CD14-positive monocyte (primary cell): ENCODE measurements around the gene ZIC2. TPM values are rescaled to one million over a fixed set of nuclear protein-coding genes. Genes with fewer than 3 reads are reported as not detected.

Source experiments
- DNase-seq, 3 donors: peaks; one replicate each; pipeline ENCODE4 v3.0.0-alpha.2; 2011 to 2022
- H2AFZ ChIP-seq: 2 replicates; pipeline ENCODE4 v1.6.0; 2012; ENCODE audit warnings: mild to moderate bottlenecking, low read depth, low read length, inconsistent platforms; ENCODE audit not compliant: insufficient read depth, poor library complexity, severe bottlenecking
- H3K27ac ChIP-seq, 2 donors: 1 replicate in 1 of 2; 2 replicates in 1 of 2; pipeline ENCODE4 v1.5.1; 2012 to 2013; ENCODE audit warnings: low read length in 2 of 2, control low read depth in 1 of 2, inconsistent platforms in 1 of 2, low read depth in 1 of 2, mild to moderate bottlenecking in 1 of 2
- H3K27me3 ChIP-seq, 2 donors: one replicate each; pipeline versions ENCODE4 v1.6.0 to v1.6.1; 2011 to 2013; ENCODE audit warnings: low read length in 2 of 2; ENCODE audit not compliant: control insufficient read depth in 2 of 2, insufficient read depth in 2 of 2
- H3K36me3 ChIP-seq, 2 donors: replicated peaks in 1 of 2; 1 replicate in 1 of 2; 2 replicates in 1 of 2; pipeline versions ENCODE4 v1.5.1 to v1.6.1; 2012 to 2013; ENCODE audit warnings: low read length in 2 of 2, control low read depth in 1 of 2, inconsistent platforms in 1 of 2, mild to moderate bottlenecking in 1 of 2; ENCODE audit not compliant: insufficient read depth in 2 of 2, control insufficient read depth in 1 of 2
- H3K4me1 ChIP-seq, 2 donors: 1 replicate in 1 of 2; 2 replicates in 1 of 2; pipeline versions ENCODE4 v1.5.1 to v1.6.1; 2012 to 2013; ENCODE audit warnings: low read length in 2 of 2, control low read depth in 1 of 2, inconsistent platforms in 1 of 2, mild to moderate bottlenecking in 1 of 2, moderate library complexity in 1 of 2; ENCODE audit not compliant: insufficient read depth in 2 of 2, control insufficient read depth in 1 of 2
- H3K4me2 ChIP-seq: replicated peaks from 2 replicates; pipeline ENCODE3; 2012; ENCODE audit warnings: low read length, moderate library complexity, mild to moderate bottlenecking; ENCODE audit not compliant: poor library complexity, severe bottlenecking; ENCODE audit errors: extremely low read depth
- H3K4me3 ChIP-seq, 3 experiments: fragments of 200-600 bp in 1 of 3; sonication (generic) in 1 of 3; replicated peaks in 1 of 3; 1 replicate in 2 of 3; 2 replicates in 1 of 3; pipeline ENCODE4 v1.5.1; 2011 to 2013; ENCODE audit warnings: low read length in 3 of 3, mild to moderate bottlenecking in 3 of 3, control low read depth in 2 of 3, low read depth in 2 of 3, inconsistent platforms in 1 of 3, moderate library complexity in 1 of 3
- H3K79me2 ChIP-seq: 2 replicates; pipeline ENCODE4 v1.6.0; 2012; ENCODE audit warnings: mild to moderate bottlenecking, control low read depth, inconsistent platforms, low read length, moderate library complexity; ENCODE audit not compliant: insufficient read depth
- H3K9ac ChIP-seq: 2 replicates; pipeline ENCODE4 v1.6.0; 2017; ENCODE audit warnings: low read length, mild to moderate bottlenecking; ENCODE audit not compliant: insufficient read depth, poor library complexity, severe bottlenecking
- H3K9me3 ChIP-seq, 2 donors: replicated peaks in 1 of 2; 1 replicate in 1 of 2; 2 replicates in 1 of 2; pipeline versions ENCODE4 v1.5.1 to v1.6.1; 2012 to 2013; ENCODE audit warnings: low read length in 2 of 2, control low read depth in 1 of 2; ENCODE audit not compliant: control insufficient read depth in 1 of 2, insufficient read depth in 1 of 2
- H4K20me1 ChIP-seq: 2 replicates; pipeline ENCODE4 v1.6.0; 2012; ENCODE audit warnings: mild to moderate bottlenecking, low read length, control low read depth, moderate library complexity; ENCODE audit not compliant: insufficient read depth
- H3K27ac Mint-ChIP-seq, 7 donors: one replicate each; pipeline ENCODE4 v1.8.0; 2020; ENCODE audit warnings: mild to moderate bottlenecking in 7 of 7, mixed read lengths in 7 of 7, moderate library complexity in 6 of 7, inconsistent platforms in 2 of 7
- H3K27me3 Mint-ChIP-seq, 3 donors: one replicate each; pipeline ENCODE4 v1.8.0; 2021 to 2022; ENCODE audit warnings: low read depth in 3 of 3, mild to moderate bottlenecking in 3 of 3, mixed read lengths in 3 of 3, moderate library complexity in 3 of 3, inconsistent platforms in 1 of 3
- H3K36me3 Mint-ChIP-seq, 2 donors: one replicate each; pipeline ENCODE4 v1.8.0; 2020; ENCODE audit warnings: mixed read lengths in 2 of 2, inconsistent platforms in 1 of 2, mild to moderate bottlenecking in 1 of 2
- H3K4me1 Mint-ChIP-seq: one replicate; pipeline ENCODE4 v1.8.0; 2020; ENCODE audit warnings: mild to moderate bottlenecking, mixed read lengths
- H3K4me3 Mint-ChIP-seq, 2 donors: one replicate each; pipeline ENCODE4 v1.8.0; 2020; ENCODE audit warnings: mild to moderate bottlenecking in 2 of 2, mixed read lengths in 2 of 2, moderate library complexity in 1 of 2
- H3K9me3 Mint-ChIP-seq, 7 donors: one replicate each; pipeline ENCODE4 v1.8.0; 2020 to 2022; ENCODE audit warnings: mixed read lengths in 7 of 7, mild to moderate bottlenecking in 6 of 7, moderate library complexity in 6 of 7, inconsistent platforms in 2 of 7
- CTCF ChIP-seq: fragments of 200-600 bp; IDR thresholded peaks from one replicate; pipeline ENCODE4 v1.8.0; 2022; ENCODE audit warnings: antibody characterized with exemption, mild to moderate bottlenecking
- whole genome bisulfite sequencing: methylation state at CpG from one replicate; pipeline ENCODE4 v1.1.5; 2013; ENCODE audit warnings: missing lambda C conversion rate; ENCODE audit not compliant: insufficient coverage; 5-methylcytosine and 5-hydroxymethylcytosine counted together
- intact Hi-C, 2 donors: fragments of 100-400 bp; cut with micrococcal nuclease; formaldehyde crosslinking; loops; one replicate each; pipeline versions ENCODE4 v1.15.0 to v1.15.1; 2023
- polyA plus RNA-seq, 3 donors: library from polyadenylated mRNA; depleted of rRNA in 1 of 3; unstranded in 2 of 3; stranded (reverse) in 1 of 3; fragments of 300-500 nt in 2 of 3; fragments of >200 nt in 1 of 3; fragmentation: Illumina TruSeq in 2 of 3; gene quantifications; 1 replicate in 2 of 3; 2 replicates in 1 of 3; pipeline ENCODE4 v1.2.3, GENCODE V29; 2012 to 2021

Gene ZIC2
- polyA plus RNA-seq, 3 donors = not detected

- Mint-ChIP-seq H3K4me1 (no peaks in the 10 kb centered on the region), H3K4me3 (no peak overlapping the region), H3K27ac (no peak overlapping the region), H3K27me3 (peaks cover 12 to 19% (median 16%) of the 10 kb centered on the region in 3 donors), H3K9me3 (peaks cover 0 to 5% (median 0%) of the 10 kb centered on the region in 7 donors), H3K36me3 (no peaks in the 10 kb centered on the region)
- Histone ChIP-seq H3K4me1 (no peaks in the 10 kb centered on the region), H4K20me1 (no peaks in the 10 kb centered on the region), H3K4me3 (no peak overlapping the region), H3K27me3 (no peaks in the 10 kb centered on the region), H3K9me3 (no peaks in the 10 kb centered on the region), H3K27ac (no peak overlapping the region), H3K36me3 (no peaks in the 10 kb centered on the region), H3K79me2 (no peaks in the 10 kb centered on the region), H3K9ac (no peak overlapping the region), H3K4me2 (no peak overlapping the region), H2AFZ (no peak overlapping the region)
- no peak for DNase-seq
- no peak for TF ChIP-seq CTCF
- intact Hi-C loops = no loop called here
- no CpG with 5 or more reads among the region's 1 CpG for WGBS
Observed at GRCh38 chr13:100035936-100036335, 54.4 kb downstream of the ZIC2 start.

Other genes starting within 250 kb of the ZIC2 start
- not detected for gene ZIC5, start 10.0 kb upstream of the ZIC2 start, polyA plus RNA-seq
- 10 to 100 TPM in 2 of 3 donors, 1 to 10 TPM in 1; 4.4 to 13.5 (median 11.9) TPM for gene PCCA, start 107.3 kb downstream of the ZIC2 start, polyA plus RNA-seq